CD4-positive, alpha-beta T cell treated with Interferon alpha-2 for 1 hour (primary cell): ENCODE measurements around the gene POU1F1.
A peak's percentile ranks its signal among the peaks of the same experiment; 100 is the strongest.
"Not testable (repeated sequence)": the region's sequence is repeated elsewhere in the genome, so short reads cannot be mapped to it uniquely, and the experiment has no call there.

Experiments
- DNase-seq, 2 donors: peaks; one replicate each; pipeline ENCODE4 v3.0.0-alpha.2; 2020 to 2022

POU1F1 gene

DNA sequence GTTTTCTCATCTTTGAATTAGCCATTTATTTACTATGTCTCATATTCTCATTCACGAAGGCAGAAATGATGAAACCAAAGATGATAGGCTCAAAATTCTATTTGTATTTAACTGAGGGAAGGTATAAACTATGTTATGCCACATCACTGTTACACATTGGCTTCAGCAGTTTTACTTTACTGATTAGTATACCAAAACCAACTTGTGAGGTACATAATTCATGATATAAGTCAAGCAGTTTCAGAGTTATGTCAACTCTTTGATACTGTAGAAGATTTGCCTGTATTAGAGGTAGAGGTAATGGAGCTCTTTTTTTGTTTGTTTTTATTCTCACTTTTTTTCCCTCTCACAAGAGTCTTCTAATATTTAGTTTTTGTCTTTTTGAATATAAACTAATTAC is 26.4 kb downstream of the POU1F1 start:
- no peak for DNase-seq

DNA sequence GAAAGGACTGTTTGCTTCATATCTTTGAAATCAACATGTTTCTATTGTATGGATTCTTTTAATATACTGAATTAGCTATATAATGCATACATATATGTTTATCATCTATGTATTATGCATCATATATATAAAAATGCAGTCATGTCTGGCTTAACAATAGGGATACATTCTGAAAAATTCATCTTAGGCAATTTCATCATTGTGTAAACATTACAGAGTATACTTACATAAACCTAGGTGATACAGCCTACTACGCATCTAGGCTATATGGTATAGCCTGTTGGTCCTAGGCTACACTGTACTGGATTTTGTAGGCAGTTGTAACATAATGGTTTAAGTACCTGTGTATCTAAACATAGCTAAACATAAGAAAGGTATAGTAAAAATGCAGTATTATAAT is 27.6 kb downstream of the POU1F1 start:
- no peak for DNase-seq

DNA sequence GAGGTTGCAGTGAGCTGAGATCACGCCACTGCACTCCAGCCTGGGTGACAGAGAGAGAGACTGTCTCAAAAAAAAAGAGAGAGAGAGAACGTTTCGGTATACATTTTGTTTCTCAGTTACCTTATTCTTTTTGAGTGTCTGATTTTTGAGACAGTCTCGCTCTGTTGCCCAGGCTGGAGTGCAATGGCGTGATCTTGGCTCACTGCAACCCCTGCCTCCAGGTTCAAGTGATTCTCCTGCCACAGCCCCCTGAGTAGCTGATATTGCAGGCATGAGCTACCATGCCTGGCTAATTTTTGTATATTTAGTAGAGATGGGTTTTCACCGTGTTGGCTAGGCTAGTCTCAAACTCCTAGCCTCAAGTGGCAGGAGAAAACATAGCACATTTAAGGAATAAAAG is 28.2 kb downstream of the POU1F1 start:
- DNase-seq = not testable (repeated sequence)

DNA sequence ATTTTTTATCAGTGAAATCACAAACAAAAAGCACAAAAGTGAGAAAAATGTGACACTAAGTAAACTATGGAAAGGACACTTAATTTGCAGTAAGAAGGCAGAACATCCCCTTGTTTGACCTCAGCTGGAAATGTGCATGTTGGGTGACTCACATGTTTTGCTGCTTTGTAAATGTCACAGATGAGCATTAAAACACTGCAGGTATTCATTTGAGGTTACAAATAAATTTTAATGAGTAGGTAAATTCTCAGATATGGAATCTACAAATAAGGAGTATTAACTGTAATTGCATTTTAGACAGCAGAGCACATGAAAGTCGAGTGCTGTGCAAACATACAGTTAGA is 29.0 kb downstream of the POU1F1 start:
- DNase-seq = no peak

DNA sequence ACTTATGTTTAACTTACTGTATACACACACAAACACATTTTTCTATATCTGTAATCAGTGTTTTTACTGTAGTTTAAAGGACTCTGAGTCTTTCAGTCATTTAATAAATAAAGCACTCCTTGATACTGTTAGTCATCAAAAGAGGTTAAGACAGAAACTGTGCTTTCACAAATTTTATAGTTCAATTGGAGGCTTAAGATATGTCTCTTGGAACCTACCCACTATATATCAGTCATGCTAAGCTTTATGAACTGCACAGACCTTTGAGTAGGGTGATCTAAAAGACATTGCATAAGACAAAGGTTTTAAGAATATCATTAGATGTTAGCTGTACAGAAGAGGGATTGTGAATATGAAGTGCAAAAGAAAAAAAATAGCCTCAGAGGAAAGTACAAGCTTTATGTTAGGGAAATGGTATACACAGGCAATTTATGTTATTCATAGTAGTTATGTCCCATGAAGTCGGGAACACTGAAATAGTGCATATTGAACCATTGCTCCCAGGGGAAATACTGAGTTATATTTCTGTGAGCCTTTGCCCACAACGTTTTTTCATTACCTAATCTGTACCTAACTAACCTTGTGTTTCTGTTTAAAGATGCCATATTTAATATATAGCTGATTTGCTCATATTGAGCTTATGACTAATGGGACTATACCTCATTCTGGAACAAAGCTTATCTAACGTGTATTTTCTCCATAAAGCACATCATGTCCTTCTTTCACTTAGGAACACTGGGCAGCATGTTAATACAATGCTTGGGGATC is 29.5 kb downstream of the POU1F1 start:
- DNase-seq = no peak

DNA sequence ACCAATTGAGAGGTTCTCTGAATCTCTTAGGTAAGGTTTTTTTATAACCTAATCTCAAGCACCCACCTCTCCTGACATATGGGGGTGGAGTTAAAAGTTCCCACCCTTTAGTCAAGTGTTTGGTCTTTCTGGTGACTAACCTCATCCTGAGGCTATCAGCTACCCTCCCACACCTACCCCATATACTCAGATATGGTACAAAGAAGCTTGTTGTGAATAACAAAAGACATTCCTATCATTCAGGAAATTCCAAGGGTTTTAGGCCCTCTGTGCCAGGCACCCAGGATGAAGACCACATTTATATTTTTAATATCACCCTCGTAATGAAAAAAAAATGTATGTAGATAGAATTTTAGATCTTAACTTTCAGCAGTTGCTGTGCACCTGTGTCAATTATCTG is 40.3 kb downstream of the POU1F1 start:
- DNase-seq = no peak

DNA sequence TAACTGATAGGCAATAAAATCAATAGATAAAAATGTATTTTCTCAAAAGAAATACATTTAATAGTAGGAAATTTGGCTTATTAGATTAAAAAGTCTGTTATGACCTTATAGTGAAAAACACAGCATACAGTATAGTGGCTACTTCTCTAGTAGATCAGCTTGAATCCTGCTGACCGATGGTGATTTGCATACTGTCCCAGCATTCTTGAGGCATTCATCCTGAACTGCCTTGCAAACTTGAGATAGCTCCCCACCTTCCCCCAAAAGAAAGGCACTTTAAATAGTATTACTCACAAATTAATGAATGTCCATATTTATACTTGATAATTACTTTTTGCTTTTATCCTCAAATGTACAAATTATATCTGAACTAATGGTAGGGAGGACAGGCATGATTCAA is 42.6 kb downstream of the POU1F1 start:
- DNase-seq = no peak

DNA sequence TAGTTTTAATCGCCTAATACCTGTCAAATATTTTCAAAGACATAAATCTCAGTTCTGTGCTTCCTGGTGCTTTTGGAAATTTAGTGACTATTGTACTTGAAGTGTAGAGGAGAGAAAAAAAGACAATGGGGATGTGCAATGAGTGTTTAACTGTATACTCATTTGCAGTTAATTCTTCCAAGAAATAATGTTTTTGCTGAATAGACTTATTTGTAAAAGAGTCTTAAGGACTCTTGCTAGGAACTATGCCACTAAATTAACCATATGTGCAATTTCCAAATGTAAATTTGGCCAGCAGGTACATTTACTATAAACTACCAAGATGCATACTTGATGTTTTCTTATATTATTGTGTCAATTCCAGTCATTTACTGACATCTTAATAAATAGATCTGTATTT is 47.3 kb downstream of the POU1F1 start:
- DNase-seq = no peak

DNA sequence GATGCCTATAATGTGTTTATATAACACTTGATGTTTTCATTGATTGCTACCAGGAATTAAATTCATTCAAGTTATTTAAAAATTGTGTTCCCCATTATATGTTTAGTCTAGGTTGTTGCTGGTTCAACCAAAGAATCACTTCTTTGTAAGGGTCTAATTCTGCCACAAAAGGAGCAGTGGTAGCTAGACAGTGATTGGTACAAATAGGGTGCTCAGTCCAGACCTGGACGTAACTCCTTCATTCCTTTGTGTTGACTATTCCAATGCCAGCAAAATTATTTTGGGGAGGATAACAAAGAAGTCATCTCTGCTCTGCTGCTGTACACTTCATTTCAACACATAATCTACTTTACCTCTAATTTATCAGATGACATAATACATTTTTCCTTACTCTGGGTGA is 48.1 kb downstream of the POU1F1 start:
- no peak for DNase-seq

DNA sequence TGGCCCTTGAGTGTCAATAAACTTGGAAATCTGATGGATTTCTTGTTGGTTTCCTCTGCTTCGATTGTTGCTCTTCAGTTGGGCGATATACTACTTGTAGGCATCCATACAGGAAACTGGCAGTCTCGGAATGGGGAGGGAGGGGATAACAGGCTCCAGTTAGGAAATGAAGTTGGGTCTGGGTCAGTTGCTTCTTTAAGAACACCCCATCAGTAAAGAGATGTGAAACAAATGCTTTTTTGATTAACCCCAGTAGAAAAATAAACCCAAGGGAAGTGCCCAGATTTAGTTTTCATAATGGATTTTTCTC is 48.6 kb downstream of the POU1F1 start:
- no peak for DNase-seq

DNA sequence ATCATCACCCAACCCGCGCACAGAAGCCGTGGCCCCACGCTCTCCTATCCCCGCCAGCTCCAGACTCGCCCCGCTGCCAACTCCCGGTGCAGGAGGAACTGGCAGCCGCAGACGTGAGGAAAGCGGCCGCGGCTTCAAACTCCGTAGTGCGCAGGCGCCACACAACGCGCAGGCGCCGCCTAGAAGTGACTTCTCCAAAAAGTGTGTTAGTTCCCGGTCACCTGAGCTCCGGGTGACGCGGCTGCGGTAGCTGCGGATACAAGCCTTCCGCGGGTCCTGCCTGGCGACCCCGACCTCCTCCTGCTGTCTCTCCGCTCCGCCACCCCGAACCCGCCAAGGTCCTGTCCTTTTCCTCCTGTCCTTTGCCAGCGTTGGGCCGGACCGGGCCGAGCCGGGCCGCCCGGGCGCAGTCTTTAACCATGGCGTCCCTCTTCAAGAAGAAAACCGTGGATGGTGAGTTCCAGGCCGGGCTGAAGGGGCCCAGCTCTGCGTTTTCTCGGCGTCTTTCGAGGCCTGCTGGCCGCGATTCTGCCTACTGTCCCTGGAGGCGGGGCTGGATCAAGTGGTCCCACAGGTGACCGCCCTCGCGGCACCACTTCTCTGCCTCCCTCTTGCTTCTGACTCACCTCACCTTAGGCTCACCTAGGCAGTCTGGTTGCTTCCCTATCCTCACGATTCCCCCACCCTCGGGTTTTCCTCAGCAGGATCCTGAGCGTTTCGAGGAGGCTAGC is 49.1 kb downstream of the POU1F1 start, which contains the start of gene CHMP2B:
Gene CHMP2B, plus strand, starts transcription at position 206 of the 731 bp plus-strand sequence. Its CDS starts 214 bp downstream, at position 420.
- DNase-seq = peak; percentile 93 to 94

DNA sequence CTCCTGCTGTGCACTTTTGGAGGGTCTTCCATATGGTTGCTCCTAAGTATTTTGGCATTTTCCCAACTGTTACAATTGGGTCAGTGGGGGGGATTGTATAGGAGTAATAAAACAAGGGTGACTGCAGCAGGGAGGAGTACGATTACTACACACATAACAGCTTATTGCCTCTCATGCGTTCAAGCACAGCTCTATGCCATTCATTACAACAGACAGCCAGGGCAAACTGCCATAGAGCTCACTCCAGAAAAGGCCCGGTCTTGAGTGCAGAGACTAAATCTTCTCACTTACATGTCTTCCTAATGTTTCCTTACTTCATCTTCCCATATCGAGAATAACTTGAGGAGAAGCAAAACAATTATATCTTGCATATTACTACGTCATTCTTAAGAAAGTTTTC is 50.7 kb downstream of the POU1F1 start:
- DNase-seq = no peak

DNA sequence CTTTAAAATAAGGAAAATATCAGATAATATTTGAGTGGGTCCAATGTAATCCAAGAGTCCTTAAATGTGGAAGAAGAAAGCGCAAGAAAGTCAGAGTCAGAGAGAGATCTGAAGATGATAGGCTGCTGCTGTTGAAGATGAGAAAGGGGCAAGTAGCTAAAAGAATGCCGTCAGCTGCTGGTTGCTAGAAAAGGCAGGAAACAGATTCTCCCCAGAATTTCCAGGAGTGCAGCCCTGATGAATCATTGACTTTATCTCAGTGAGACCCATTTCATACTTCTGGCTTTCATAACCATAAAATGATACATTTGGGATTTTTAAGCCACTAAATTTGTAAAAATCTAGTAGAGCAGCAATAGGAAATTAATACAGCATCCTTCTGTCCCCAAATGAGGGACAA is 56.8 kb downstream of the POU1F1 start:
- DNase-seq = no peak

DNA sequence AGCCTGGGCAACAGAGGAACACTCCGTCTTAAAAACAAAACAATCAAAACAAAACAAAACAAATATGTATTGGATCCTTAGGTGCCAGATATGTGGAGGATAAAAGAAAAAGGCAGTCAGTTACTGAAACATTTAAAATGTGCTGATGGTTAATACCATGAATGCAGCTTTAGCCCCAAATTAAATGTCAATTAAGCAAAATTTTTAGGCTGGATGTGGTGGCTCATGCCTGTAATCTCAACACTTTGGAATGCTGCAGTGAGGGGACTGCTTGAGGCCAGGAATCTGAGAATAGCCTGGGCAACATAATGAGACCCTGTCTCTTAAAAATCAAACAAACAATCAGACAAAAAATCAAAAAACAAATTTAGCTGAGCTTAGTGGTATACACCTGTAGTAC is 57.8 kb downstream of the POU1F1 start:
- no peak for DNase-seq
